CD4-positive, alpha-beta T cell treated with Interleukin-2 at 100 ng/mL for 4 hours (primary cell): ENCODE measurements around the gene UPB1.
A peak's percentile ranks its signal among the peaks of the same experiment; 100 is the strongest.
"Not testable (repeated sequence)": the region's sequence is repeated elsewhere in the genome, so short reads cannot be mapped to it uniquely, and the experiment has no call there.

ENCODE experiments used
- DNase-seq: peaks from one replicate; pipeline ENCODE4 v3.0.0-alpha.2; 2020; ENCODE audit warnings: low spot score

UPB1 gene

DNA sequence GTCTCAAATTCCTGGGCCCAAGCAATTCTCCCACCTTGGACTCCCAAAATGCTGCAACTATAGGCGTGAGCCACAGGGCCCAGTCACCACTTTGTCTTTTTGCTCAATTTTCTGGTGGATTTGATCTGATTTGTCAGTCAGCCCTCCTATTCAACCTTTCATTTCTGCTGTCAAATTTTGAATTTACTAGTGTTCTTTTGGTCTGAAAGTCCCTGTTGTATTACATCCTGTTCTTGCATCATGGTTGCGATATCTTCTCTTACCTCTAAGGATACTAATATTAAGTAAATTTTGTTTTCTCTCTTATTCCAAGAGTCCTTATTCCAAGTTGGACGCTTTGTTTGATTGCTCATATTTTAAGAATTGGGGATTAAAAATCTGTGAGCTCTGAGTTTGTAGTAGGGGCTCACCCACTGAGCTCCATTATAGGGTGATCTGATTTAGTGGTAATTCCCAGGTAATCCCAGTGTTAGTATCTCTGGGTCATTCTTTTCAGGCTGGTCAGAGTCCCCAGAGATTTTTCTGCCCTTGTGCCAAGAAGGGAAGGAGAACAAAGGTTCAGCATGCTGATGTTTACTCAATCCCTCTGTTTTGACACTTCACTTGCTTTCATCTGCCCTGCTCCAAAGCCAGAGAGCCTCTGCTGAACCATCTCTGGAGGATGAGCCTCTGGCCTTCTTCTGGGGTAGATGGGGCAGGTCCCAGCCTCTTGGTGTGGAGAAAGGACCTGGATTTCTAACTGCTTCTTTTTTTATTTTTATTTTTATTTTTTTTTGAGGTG is 10.0 kb downstream of the UPB1 start:
- no peak for DNase-seq

DNA sequence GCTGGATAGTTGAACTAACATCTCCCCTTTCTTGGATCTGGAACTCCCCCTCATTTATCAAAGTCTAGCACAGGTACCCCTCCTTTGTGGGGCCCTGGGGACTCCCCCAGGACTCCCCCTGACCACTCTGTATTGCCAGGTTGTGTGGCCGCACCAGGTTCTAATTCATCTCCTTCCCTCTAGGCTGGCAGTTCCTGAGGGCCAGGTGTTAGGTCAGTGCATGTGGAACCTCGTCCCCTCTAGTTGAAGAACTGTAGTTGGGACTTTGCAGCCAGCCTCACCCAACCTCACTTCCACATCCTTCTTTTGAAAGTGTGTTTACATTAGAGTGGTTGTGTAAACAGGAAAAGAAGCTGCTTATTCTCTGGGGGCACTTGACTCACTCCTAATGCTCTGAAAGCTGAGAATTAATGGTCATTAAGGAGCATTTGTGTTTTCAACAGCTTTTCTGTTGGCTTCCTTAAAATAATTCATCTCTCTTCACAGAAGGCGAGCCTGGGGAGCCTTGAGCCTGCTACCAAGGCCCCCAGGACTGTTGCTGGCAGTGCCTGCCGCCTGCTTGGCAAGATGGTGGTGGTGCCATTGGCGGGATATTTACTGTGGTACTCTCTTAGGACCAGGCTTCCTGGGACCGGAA is 11.8 kb downstream of the UPB1 start:
- DNase-seq = no peak

DNA sequence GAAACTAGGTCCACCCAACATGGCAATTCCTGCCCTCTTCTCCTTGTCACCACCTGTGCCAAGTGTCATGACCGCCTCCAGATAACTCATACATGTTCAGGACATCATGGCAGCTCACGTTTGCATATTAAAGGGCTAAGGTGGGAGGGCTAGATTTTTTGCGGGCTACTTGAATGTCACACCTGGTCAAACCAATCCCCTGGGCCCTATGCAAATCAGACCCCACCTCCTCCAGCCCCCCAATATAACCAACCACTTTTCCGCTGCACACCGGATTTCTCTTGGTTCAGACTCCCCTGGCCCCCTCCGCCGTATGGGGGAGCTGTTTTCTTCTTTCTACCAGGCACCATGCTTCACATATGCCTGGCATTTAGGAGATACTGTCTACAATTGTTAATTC is 12.6 kb downstream of the UPB1 start:
- no peak for DNase-seq

DNA sequence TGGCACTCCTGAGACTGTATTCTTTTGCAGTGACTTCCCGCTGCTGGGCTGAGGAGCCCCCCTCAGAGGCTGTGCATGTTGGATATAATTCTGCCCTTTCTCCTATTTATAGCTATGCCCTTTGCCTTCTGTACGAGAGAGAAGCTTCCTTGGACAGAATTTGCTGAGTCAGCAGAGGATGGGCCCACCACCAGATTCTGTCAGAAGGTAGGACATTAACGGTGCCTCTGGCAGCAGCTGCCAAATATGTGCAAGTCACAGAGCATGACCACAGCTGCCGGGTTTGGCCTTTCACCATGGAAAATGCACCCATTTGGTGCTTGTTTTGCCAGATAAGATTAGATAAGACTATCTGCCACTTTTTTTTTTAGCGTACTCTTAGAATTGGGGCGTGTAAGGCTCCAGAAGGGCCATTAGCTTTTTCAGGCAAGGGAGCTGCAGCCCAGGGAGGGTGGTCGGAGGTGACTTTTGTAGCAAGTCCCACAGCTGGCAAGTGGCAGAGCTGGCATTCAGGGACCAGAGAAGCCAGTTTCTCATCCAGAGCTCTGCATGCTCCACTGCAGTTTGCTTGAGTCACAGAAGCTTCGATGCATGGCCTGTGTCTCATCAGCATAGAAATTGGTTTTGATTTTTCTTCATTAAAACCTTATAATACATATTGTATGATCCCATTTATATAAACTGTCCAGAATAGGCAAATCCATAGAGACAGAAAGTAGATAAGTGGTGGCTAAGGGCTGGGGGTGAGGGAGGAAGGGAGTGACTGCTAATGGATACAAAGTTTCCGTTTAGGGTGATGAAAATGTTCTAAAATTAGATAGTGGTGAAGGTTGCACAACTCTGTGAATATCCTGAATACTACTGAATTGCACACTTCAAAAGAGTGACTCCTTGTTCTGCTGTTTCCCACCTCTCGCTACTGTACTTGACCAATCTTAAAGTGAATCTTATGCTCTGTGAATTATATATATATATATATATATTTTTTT is 15.8 kb downstream of the UPB1 start:
- no peak for DNase-seq

DNA sequence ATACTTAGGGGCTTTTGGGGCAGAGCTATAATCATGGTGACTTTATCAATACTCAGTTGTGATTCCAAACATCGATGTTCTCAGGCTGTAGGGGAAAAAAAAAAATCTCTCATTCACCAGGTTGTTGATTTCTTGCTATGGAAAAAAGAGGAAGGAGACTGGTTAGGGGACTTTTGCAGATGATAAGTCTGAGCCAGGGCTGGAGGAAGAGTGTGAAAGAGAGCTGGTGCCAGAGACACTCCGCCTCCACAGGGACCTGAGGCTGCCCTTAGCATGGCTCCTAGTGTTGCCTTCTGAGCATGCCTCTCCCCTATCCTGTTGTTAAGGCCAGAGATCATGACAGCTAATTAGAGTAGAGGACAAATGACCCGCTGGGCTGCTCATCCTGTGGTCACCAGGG is 16.9 kb downstream of the UPB1 start:
- DNase-seq = no peak

DNA sequence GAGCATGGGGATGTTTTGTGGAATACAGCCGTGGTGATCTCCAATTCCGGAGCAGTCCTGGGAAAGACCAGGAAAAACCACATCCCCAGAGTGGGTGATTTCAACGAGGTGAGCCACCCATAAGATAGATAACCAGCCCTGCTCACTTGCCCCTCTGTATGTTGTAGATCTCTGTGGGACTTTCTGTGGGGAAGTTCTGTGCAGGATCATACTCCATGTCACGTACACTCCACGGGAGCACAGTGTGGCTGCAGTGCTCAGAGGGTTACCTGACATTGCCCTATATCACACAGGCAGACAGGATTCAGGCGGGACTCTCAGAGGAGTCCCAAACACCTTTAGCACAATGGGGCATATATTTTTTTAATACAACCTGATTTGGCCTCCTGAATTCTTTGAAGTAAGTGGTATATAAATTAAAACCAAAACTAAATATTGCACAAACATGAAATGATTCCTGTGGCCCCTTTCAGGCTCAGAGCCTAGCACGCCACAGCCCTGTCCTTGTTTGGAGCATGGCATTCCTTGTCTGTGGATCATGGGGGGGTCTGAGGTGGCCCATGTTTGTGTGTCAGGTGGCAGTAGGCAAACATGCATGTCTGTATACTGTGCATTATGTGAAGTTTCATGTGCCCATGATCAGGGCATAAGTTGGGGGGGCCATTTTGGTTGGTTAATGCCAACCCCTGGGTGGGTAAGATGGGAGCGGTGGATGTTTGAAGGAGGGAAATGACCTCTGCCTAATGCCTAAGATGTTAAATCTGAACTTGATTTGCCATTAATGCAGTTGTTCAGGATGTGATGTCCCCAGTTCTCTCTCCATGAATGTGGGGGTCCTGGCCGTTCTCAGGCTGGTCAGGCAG is 18.5 kb downstream of the UPB1 start:
- no peak for DNase-seq

DNA sequence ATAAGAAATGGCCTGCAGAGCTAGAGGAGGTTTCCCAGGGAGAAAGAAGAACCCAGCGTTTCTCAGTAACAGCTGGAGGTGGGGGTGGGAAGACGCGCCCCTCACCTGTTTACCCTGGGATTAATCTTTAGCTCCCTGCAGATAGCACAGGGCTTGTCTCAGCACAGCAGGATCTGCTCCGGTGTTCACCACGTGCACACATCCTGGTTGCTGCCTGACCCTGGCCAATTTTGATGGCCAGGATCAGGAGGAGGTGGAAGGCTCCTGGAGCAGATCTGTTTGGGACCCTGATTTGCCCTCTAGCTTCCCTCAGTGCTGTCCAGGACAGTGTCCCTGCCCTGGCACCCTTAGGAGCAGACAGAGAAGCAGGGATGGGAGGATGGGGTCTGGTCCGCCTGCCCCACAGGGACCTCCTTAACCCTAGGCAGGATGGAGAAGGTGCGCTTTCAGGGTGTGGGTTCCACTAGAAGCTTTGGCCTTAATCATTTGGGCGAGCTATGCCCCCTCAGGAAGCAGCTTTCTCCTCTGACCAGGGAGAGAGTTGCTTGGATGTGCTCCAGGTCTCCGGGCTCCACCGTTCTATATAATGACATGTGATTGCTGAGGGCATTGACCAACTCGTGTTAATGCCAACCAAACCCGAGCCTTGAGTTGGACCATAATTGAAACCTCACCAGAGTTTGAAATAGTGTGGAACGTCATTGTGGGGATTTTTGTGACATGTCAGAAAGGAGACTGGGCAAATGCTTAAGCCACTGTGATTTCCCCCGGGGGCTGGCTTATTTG is 19.3 kb downstream of the UPB1 start:
- no peak for DNase-seq

DNA sequence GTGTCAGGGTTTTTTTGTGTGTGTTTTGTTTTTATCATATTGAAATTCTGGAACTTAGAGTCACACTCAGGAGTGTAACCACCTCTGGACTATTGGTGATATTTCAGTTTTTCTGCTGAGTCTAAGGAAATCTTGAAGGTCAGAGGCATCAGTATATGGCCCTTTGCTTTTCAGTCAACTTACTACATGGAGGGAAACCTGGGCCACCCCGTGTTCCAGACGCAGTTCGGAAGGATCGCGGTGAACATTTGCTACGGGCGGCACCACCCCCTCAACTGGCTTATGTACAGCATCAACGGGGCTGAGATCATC is 19.9 kb downstream of the UPB1 start:
- no peak for DNase-seq

DNA sequence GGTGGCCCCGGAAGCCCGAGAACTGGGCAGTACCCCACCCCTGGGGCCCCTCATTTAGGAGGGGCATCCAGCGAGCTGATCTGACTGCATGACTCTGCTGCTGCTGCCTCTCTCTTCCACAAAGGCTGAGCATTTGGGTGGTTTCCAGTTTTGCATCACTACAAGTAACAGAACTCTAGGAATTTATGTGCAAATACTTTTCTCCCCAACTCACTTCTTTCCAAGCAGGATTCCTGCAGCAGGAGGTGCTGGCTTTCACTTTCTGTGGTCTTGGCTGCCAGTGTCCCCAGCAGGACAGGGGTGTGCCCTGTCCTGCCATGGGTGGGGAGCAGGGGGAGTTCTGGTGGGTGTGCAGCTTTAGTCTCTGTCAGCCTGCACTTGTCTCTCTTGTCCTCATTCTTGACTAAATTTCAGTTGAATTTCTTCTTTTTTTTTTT is 21.2 kb downstream of the UPB1 start:
- no peak for DNase-seq

DNA sequence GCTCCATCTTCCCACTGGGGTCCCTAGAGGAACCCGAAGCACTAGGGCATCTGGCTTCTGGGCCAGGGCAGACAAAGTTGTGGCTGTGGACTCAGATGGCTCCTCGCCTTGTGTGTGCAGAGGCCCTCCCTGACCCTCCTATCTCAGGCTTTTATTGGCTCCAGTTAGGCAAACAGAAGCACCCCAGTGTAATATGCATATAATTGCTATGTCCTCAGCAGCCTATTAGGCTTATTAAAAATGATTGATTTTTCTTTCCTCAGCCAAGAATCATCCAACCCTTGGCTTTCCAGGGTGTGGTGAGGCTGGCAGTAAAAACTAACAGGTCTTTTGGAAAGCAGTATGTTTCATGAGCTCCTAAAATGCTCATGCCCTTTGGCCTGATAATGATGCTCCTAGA is 22.3 kb downstream of the UPB1 start:
- DNase-seq = no peak

DNA sequence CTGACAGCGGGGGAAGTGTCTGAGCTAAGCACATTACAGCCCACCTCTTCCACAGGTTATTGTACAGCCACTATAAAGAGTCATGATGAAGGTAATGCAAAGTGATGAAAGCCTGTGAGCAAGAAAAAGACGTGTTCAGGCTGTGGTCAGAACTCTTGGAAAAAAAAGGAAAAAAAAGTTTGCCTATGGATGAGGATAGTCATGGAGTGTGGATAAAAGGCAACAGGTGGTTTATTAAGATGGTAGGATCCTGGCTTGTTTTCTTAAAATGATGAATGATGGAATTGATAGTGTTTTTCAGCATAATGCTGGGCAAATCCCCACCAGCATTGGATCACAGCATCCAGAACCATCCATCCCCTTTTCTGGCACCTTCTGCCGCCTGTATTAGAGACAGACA is 23.1 kb downstream of the UPB1 start:
- DNase-seq = no peak

DNA sequence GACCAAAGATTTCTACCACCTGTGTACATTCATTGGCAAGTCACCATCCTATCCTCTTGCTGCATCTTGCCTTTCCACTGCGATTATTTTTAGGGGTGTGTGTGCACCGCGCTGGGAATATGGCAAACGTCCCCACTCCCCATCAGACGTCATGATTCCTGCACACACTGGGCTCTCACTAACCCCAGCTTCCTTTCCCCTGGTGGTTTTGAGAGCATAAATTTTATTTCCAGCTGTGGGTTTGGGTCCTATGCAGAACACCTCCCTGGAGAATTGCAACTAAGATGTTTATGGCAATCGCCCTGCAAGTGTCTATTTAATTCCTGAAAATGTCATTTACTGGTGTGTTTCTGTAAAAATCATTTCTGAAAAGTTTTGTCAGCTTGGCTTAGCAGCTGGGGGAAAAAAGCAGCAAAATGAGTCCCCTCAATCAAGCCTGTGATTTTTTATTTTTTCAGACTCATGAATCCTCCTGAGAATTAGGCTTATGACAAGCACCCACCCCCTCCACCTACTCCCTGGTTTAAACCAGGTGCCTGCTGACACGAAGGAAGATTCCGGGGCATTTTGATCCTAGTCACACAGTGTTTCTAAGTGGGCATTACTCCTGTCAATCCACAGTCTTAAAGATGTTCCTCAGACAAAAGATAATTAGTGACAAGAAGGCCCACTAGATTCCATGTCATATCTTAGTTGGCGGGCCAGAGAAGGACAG is 23.8 kb downstream of the UPB1 start:
- DNase-seq = no peak

DNA sequence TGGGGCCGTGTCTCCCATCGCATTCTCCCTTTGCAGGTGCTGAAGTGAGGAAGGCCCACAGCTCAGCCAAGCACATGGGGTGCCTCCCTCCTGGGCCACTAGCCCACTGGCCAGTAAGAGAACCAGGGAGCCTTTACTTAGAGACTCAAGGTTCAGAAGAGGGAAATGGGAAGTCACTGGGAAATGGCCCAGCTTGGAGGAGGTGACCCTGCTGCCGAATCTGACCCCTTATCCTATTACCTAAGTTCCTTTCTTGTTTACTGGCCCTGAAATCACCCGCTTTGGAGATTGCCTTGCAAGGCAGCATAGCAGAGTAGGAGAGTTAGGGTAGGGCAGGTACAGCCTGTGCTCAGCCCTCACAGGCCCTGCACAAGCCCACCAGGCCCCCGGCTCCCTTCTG is 24.4 kb downstream of the UPB1 start:
- DNase-seq = no peak

DNA sequence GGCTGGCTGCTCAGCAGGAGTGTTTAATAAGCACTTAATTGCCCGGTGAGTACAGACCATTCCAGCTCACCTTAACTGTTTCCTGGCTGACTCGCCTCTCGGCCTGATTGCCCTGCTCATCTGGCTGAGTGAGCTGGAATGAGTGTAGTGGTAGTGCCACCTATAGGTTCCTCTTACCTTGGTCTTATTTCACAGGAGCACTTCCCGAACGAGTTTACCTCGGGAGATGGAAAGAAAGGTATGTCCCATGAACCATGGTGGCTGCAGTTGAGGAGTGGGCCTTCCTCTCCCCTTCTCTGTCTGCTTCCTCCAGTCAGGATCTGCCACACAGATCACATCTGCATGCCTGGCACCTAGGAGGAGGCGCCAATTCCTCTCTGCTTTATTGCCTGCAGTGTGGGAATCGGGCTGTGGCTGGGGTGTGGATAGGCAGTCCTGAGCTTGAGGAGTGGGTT is 26.7 kb downstream of the UPB1 start:
- peak; percentile 35 for DNase-seq

DNA sequence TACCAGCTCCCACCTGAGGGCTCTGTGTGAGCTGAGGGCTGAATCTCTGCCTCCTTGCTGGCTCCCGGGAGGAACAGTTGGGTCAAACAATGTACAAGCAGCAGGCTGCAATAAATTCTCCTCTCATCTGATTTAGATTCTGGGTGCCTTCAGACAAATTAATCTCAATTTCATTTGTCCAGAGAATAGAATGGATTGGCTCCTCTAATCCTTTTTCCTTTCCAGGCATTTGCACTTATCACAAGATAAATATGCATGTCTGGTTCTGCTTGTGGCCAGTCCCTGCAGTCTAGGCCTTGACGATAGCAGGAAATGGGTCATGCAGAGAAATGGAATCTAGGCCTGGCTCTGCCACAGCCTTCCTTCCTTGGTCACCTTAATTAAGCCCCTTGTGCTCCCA is 28.7 kb downstream of the UPB1 start:
- DNase-seq = no peak

DNA sequence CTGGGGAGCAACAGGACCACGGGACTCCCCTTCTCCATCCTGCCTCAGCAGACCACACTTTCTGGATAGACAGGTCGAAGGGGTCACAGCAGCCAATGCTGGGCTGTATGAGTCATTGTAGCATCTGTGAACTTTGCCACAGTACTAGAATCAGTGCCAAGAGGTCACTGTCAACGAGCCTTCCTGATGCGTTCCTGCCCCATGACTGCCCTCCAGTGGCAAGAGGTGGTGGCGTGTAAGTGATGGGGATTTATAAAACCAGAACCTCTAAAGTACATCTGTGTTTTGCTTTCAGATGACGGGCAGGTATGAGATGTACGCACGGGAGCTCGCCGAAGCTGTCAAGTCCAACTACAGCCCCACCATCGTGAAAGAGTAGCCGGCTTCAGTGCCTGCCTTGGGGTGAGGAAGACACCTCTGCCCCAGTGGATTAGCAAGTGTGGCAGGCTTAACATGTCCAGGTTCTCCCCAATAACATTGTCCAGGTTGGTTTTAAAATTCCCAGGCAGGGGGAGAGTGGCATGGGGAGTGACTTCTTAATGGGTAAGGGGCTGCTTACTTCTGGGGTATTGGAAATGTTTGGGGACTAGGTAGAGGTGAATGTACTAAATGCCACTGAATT is 30.4 kb downstream of the UPB1 start:
- DNase-seq = peak; percentile 83

DNA sequence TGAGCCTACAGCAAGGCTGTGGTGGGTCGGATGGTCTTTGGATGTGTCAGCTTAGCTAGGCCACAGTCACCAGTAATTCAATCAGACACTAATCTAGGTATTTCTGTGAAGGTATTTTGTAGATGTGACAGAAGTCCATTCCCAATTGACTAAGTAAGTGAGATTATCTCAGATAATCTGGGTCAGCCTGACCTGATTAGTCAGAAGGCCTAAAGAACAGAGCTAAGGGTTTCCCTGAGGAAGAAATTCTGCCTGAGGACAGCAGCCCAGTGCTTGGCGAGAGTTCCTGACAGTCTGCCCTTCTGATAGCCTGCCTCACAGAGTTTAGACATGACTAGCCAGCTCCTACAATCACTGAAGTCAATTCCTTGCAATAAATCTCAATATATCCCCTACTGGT is 31.1 kb downstream of the UPB1 start:
- DNase-seq = no peak

DNA sequence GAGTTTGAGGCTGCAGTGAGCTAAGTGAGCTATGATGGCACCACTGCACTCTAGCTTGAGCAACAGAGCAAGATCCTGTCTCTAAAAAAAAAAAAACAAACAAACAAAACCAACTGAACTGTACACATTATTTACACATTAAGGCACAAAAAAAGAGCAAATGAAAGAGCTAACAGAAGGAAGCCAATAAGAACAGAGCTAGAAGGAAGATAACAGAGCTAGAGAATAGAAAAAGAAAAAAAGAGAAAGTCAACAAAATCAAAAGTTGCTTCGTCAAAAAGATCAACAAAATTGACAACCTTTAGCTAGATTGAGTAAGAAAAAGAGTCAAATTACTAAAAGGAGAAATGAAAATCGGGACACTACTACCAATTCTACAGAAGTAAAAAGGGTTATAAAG is 34.8 kb downstream of the UPB1 start:
- DNase-seq = no peak

DNA sequence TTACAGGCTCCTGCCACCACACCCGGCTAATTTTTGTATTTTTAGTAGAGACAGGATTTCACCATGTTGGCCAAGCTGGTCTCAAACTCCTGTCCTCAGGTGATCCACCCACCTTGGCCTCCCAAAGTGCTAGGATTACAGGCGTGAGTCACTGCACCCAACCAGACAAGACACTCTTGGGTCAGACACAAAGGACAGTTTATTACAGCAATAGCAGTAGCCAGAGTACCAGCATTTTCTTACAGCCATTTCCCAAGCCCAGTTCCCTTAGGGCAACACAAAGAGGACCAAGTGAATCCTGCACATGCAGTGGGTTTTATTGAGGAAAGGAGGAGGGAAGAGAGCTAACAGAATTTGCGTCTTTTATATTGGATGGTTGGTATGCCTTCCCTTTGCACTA is 35.8 kb downstream of the UPB1 start:
- not testable (repeated sequence) for DNase-seq

DNA sequence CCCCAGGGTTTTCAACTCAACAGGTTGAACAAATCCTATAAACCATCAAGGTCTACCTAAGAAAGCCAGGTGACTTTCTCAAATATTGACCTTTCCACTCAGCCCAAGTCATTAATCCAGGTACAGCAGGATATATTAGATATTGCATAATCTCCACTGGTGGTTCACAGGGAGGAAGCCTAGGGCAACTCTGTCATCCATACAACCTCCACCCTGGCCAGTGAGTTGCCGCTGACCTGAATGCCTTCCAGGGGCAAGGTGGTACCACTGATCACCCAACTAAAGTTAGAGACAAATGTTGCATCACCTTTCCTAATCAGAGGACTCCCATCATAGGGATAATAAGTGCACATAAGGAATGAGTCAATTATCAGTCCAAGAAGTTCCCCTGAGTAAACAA is 36.9 kb downstream of the UPB1 start:
- no peak for DNase-seq
